H9 (cell line): ENCODE data around the gene CHCHD6. TPM values are rescaled to one million over a fixed set of nuclear protein-coding genes. Genes with fewer than 3 reads are reported as not detected.

ENCODE experiments used
- DNase-seq: peaks from one replicate; pipeline ENCODE4 v3.0.0-alpha.2; 2017
- H2AFZ ChIP-seq: one replicate; pipeline ENCODE4 v1.6.1; 2013; ENCODE audit warnings: mild to moderate bottlenecking, low read length, control low read depth, moderate library complexity
- H2AK5ac ChIP-seq: 2 replicates; pipeline ENCODE4 v1.6.1; 2013; ENCODE audit warnings: low read length, control low read depth, mixed read lengths; ENCODE audit not compliant: insufficient read length
- H2BK120ac ChIP-seq: one replicate; pipeline ENCODE4 v1.6.1; 2013; ENCODE audit warnings: low read depth, mild to moderate bottlenecking, low read length, control low read depth, inconsistent platforms; ENCODE audit not compliant: poor library complexity, severe bottlenecking
- H2BK12ac ChIP-seq: 2 replicates; pipeline ENCODE4 v1.6.1; 2013; ENCODE audit warnings: low read length, control low read depth, mixed read lengths, low read depth; ENCODE audit not compliant: insufficient read length
- H2BK15ac ChIP-seq: 2 replicates; pipeline ENCODE4 v1.6.1; 2013; ENCODE audit warnings: low read depth, low read length, control low read depth
- H2BK20ac ChIP-seq: one replicate; pipeline ENCODE4 v1.6.1; 2013; ENCODE audit warnings: low read depth, mild to moderate bottlenecking, low read length, control low read depth, inconsistent platforms; ENCODE audit not compliant: poor library complexity, severe bottlenecking
- H2BK5ac ChIP-seq: 2 replicates; pipeline ENCODE4 v1.6.1; 2013; ENCODE audit warnings: low read length, control low read depth, mixed read lengths; ENCODE audit not compliant: insufficient read length
- H3K14ac ChIP-seq: 2 replicates; pipeline ENCODE4 v1.6.1; 2013; ENCODE audit warnings: low read length, control low read depth; ENCODE audit not compliant: insufficient read depth
- H3K18ac ChIP-seq: 2 replicates; pipeline ENCODE4 v1.6.1; 2013; ENCODE audit warnings: low read depth, mild to moderate bottlenecking, mixed read lengths, low read length, control low read depth; ENCODE audit not compliant: insufficient read length
- H3K23ac ChIP-seq: 2 replicates; pipeline ENCODE4 v1.6.1; 2013; ENCODE audit warnings: low read length, control low read depth, mixed read lengths, low read depth; ENCODE audit not compliant: insufficient read length
- H3K23me2 ChIP-seq: 2 replicates; pipeline ENCODE4 v1.6.1; 2013; ENCODE audit warnings: low read depth, mild to moderate bottlenecking, mixed read lengths, low read length, control low read depth; ENCODE audit not compliant: insufficient read length, poor library complexity, severe bottlenecking
- H3K27ac ChIP-seq: 2 replicates; pipeline ENCODE4 v1.5.1; 2013; ENCODE audit warnings: low read length, control low read depth, mixed read lengths, low read depth; ENCODE audit not compliant: insufficient read length
- H3K27me3 ChIP-seq: 2 replicates; pipeline ENCODE4 v1.6.1; 2013; ENCODE audit warnings: low read length, control low read depth, inconsistent platforms; ENCODE audit not compliant: insufficient read depth
- H3K4ac ChIP-seq: 2 replicates; pipeline ENCODE4 v1.6.1; 2013; ENCODE audit warnings: low read depth, mild to moderate bottlenecking, control low read depth, inconsistent platforms, low read length, moderate library complexity
- H3K4me1 ChIP-seq: 2 replicates; pipeline ENCODE4 v1.6.1; 2013; ENCODE audit warnings: low read length, control low read depth, inconsistent platforms; ENCODE audit not compliant: insufficient read depth
- H3K4me2 ChIP-seq: 2 replicates; pipeline ENCODE4 v1.6.1; 2013; ENCODE audit warnings: low read length, control low read depth, mixed read lengths; ENCODE audit not compliant: insufficient read length, insufficient read depth
- H3K56ac ChIP-seq: 2 replicates; pipeline ENCODE4 v1.6.1; 2013; ENCODE audit warnings: low read depth, mild to moderate bottlenecking, mixed read lengths, low read length, control low read depth; ENCODE audit not compliant: insufficient read length
- H3K79me1 ChIP-seq: 2 replicates; pipeline ENCODE4 v1.6.1; 2013; ENCODE audit warnings: low read depth, mild to moderate bottlenecking, moderate library complexity, low read length, control low read depth, inconsistent platforms; ENCODE audit not compliant: insufficient read depth, poor library complexity, severe bottlenecking
- H3K79me2 ChIP-seq: 2 replicates; pipeline ENCODE4 v1.6.1; 2013; ENCODE audit warnings: low read length, control low read depth, inconsistent platforms; ENCODE audit not compliant: insufficient read depth
- H3K9ac ChIP-seq: 2 replicates; pipeline ENCODE4 v1.6.1; 2013; ENCODE audit warnings: low read length, control low read depth, mixed read lengths; ENCODE audit not compliant: insufficient read length; ENCODE audit errors: extremely low read depth
- H3K9me3 ChIP-seq: one replicate; pipeline ENCODE4 v1.6.1; 2013; ENCODE audit warnings: low read depth, low read length, inconsistent platforms; ENCODE audit not compliant: control insufficient read depth
- H3T11ph ChIP-seq: one replicate; pipeline ENCODE4 v1.6.1; 2013; ENCODE audit warnings: mild to moderate bottlenecking, low read length, control low read depth, inconsistent platforms
- H4K20me1 ChIP-seq: one replicate; pipeline ENCODE4 v1.6.1; 2013; ENCODE audit not compliant: control insufficient read depth, insufficient read length, insufficient read depth
- H4K5ac ChIP-seq: 2 replicates; pipeline ENCODE4 v1.6.1; 2013; ENCODE audit warnings: low read depth, mild to moderate bottlenecking, mixed read lengths, low read length, control low read depth; ENCODE audit not compliant: insufficient read length
- H4K8ac ChIP-seq: replicated peaks from 2 replicates; pipeline ENCODE4 v1.6.1; 2013; ENCODE audit warnings: low read length, control low read depth, mixed read lengths, low read depth; ENCODE audit not compliant: insufficient read length
- H4K91ac ChIP-seq: 2 replicates; pipeline ENCODE4 v1.6.1; 2013; ENCODE audit warnings: low read depth, mild to moderate bottlenecking, moderate library complexity, mixed read lengths, low read length, control low read depth; ENCODE audit not compliant: insufficient read length
- H3K27ac Mint-ChIP-seq, 3 experiments: 2 replicates in 2 of 3; 3 replicates in 1 of 3; pipeline ENCODE4 v1.8.0; 2020 to 2021; ENCODE audit warnings: mixed read lengths in 3 of 3, mild to moderate bottlenecking in 1 of 3, moderate library complexity in 1 of 3
- H3K27me3 Mint-ChIP-seq: 2 replicates; pipeline ENCODE4 v1.8.0; 2021; ENCODE audit warnings: low read depth, mild to moderate bottlenecking, moderate library complexity, mixed read lengths
- H3K36me3 Mint-ChIP-seq, 3 experiments: 2 replicates in 2 of 3; 3 replicates in 1 of 3; pipeline ENCODE4 v1.8.0; 2020 to 2021; ENCODE audit warnings: low read depth in 3 of 3, mixed read lengths in 3 of 3; ENCODE audit not compliant: insufficient read depth in 1 of 3
- H3K4me1 Mint-ChIP-seq, 2 experiments: 2 replicates each; pipeline ENCODE4 v1.8.0; 2020; ENCODE audit warnings: mixed read lengths in 2 of 2
- H3K4me3 Mint-ChIP-seq, 2 experiments: 2 replicates in 1 of 2; 3 replicates in 1 of 2; pipeline ENCODE4 v1.8.0; 2020 to 2021; ENCODE audit warnings: mild to moderate bottlenecking in 2 of 2, mixed read lengths in 2 of 2, moderate library complexity in 1 of 2
- H3K9me3 Mint-ChIP-seq, 2 experiments: 2 replicates in 1 of 2; 3 replicates in 1 of 2; pipeline ENCODE4 v1.8.0; 2020; ENCODE audit warnings: mild to moderate bottlenecking in 2 of 2, mixed read lengths in 2 of 2, moderate library complexity in 1 of 2
- WGBS: extraction: QIAGEN DNeasy Blood & Tissue Kit; methylation state at CpG from one replicate; pipeline ENCODE4 v1.1.7; 2013; ENCODE audit warnings: missing lambda C conversion rate, low lambda C conversion rate, mixed read lengths; ENCODE audit not compliant: insufficient read length; ENCODE audit errors: extremely low coverage; 5-methylcytosine and 5-hydroxymethylcytosine counted together
- total RNA-seq: library from RNA; stranded (reverse); gene quantifications from 2 replicates; pipeline ENCODE4 v1.2.1, GENCODE V29; 2021
- TF ChIP-seq, protein P1 (sequence below): fragments of 200-600 bp; sonication (generic); conservative IDR thresholded peaks from 3 replicates; pipeline ENCODE4 v1.8.0; 2021; ENCODE audit warnings: antibody characterized with exemption, mild to moderate bottlenecking

Gene CHCHD6
- total RNA-seq, 1 experiment from 2014 or later: 34.2 TPM

DNA sequence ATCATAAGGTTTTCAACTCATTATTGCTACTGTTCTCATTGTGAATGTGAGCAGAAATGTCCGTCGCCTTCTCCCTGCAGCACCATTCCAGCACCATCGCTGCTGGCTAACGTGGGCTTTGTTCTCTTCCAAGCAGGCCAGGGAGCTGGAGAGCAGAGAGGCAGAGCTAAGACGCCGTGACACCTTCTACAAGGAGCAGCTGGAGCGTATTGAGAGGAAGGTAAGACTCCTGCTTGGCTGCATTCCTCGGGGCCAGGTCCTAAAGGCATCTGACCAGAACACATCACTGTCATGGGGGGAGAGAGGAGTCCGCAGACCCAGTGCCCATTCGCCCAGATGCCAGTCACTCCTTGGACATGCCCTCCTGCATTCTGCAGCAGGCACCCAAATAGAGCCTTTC, 148.5 kb downstream of the CHCHD6 start:
- no peak overlapping the region for H2AK5ac ChIP-seq
- H2AFZ ChIP-seq: no peak overlapping the region
- H4K91ac ChIP-seq: no peak overlapping the region
- H3T11ph ChIP-seq: no peak overlapping the region
- H3K9me3 Mint-ChIP-seq: no peaks in the 10 kb centered on the region
- H3K4me1 Mint-ChIP-seq: peaks cover 70 to 72% of the 10 kb centered on the region in 2 experiments
- peak overlapping the region; percentile 20; the same call in 1 of the 2 replicates for H3K14ac ChIP-seq
- H3K56ac ChIP-seq: no peak overlapping the region
- H3K27me3 Mint-ChIP-seq: no peaks in the 10 kb centered on the region
- WGBS: no CpG with 5 or more reads among the region's 10 CpGs
- H3K9ac ChIP-seq: no peak overlapping the region
- no peaks in the 10 kb centered on the region for H4K20me1 ChIP-seq
- no peak overlapping the region; a peak in 1 of 5 replicates for H3K4me3 Mint-ChIP-seq
- no peak overlapping the region for H2BK12ac ChIP-seq
- peaks cover 24% of the 10 kb centered on the region for H3K4me1 ChIP-seq
- H3K23ac ChIP-seq: no peak overlapping the region
- H4K5ac ChIP-seq: no peak overlapping the region
- H3K23me2 ChIP-seq: no peaks in the 10 kb centered on the region
- no peak overlapping the region for H4K8ac ChIP-seq
- H3K4me2 ChIP-seq: no peak overlapping the region
- H3K79me1 ChIP-seq: no peaks in the 10 kb centered on the region
- H3K27me3 ChIP-seq: no peaks in the 10 kb centered on the region
- H2BK20ac ChIP-seq: no peak overlapping the region
- H3K9me3 ChIP-seq: no peaks in the 10 kb centered on the region
- no peaks in the 10 kb centered on the region for H3K79me2 ChIP-seq
- no peak overlapping the region for H2BK5ac ChIP-seq
- TF ChIP-seq, protein P1, sequence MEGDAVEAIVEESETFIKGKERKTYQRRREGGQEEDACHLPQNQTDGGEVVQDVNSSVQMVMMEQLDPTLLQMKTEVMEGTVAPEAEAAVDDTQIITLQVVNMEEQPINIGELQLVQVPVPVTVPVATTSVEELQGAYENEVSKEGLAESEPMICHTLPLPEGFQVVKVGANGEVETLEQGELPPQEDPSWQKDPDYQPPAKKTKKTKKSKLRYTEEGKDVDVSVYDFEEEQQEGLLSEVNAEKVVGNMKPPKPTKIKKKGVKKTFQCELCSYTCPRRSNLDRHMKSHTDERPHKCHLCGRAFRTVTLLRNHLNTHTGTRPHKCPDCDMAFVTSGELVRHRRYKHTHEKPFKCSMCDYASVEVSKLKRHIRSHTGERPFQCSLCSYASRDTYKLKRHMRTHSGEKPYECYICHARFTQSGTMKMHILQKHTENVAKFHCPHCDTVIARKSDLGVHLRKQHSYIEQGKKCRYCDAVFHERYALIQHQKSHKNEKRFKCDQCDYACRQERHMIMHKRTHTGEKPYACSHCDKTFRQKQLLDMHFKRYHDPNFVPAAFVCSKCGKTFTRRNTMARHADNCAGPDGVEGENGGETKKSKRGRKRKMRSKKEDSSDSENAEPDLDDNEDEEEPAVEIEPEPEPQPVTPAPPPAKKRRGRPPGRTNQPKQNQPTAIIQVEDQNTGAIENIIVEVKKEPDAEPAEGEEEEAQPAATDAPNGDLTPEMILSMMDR: no peak
- peak; percentile 60 for DNase-seq
- H2BK15ac ChIP-seq: no peak overlapping the region
- no peak overlapping the region for H3K18ac ChIP-seq
- no peak overlapping the region for H2BK120ac ChIP-seq
- H3K4ac ChIP-seq: no peak overlapping the region
- peak overlapping the region; percentile 59 to 94 (median 75); a peak in 6 of 7 replicates for H3K27ac Mint-ChIP-seq
- no peak overlapping the region for H3K27ac ChIP-seq
- peaks cover 0 to 2% (median 0%) of the 10 kb centered on the region in 3 experiments; a peak in 2 of 7 replicates for H3K36me3 Mint-ChIP-seq
